Right lobe of liver (tissue), 6 donors: ENCODE data around the gene TTLL12. TPM values are rescaled to one million over a fixed set of nuclear protein-coding genes. Genes with fewer than 3 reads are reported as not detected.

Experiments
- ATAC-seq, 4 donors: fragments of 200-7000 bp; cut with Tn5 transposase; one replicate each; pipeline ENCODE4 v1.9.1; 2020; ENCODE audit warnings: mild to moderate bottlenecking in 4 of 4, moderate library complexity in 4 of 4
- DNase-seq, 3 donors: peaks; one replicate each; pipeline ENCODE4 v3.0.0-alpha.2; 2020
- H3K27ac ChIP-seq, 3 donors: fragments of 200-600 bp; one replicate each; pipeline ENCODE4 v1.8.0; 2022
- H3K27me3 ChIP-seq, 2 donors: fragments of 200-600 bp; one replicate each; pipeline ENCODE4 v1.8.0; 2022
- H3K36me3 ChIP-seq, 4 donors: fragments of 200-600 bp; sonication (generic) in 1 of 4; one replicate each; pipeline versions ENCODE4 v1.5.1 to v1.8.0; 2017 to 2022; ENCODE audit warnings: control low read depth in 1 of 4
- H3K4me1 ChIP-seq, 4 donors: fragments of 200-600 bp; sonication (generic) in 1 of 4; one replicate each; pipeline versions ENCODE4 v1.5.1 to v1.8.0; 2017 to 2022; ENCODE audit warnings: control low read depth in 1 of 4
- H3K4me3 ChIP-seq, 3 donors: fragments of 200-600 bp; one replicate each; pipeline ENCODE4 v1.8.0; 2022
- H3K9me3 ChIP-seq, 4 donors: fragments of 200-600 bp; sonication (generic) in 1 of 4; one replicate each; pipeline versions ENCODE4 v1.5.1 to v1.8.0; 2017 to 2022; ENCODE audit warnings: control low read depth in 1 of 4
- POLR2A ChIP-seq: fragments of 450-650 bp; IDR thresholded peaks from one replicate; pipeline ENCODE4 v1.6.1; 2017; ENCODE audit warnings: antibody characterized with exemption, mild to moderate bottlenecking
- WGBS: methylation state at CpG from one replicate; pipeline ENCODE4 v1.1.6; 2018; ENCODE audit warnings: low coverage, low lambda C conversion rate; ENCODE audit not compliant: insufficient coverage; ENCODE audit errors: missing lambda C conversion rate; 5-methylcytosine and 5-hydroxymethylcytosine counted together
- intact Hi-C, 2 donors: fragments of 100-400 bp; cut with DNase I; formaldehyde crosslinking; loops; one replicate each; pipeline versions ENCODE4 v1.11.2 to v1.14.1; 2022
- total RNA-seq, 6 experiments: library from RNA; depleted of rRNA in 2 of 6; stranded (reverse); fragments of >200 nt in 2 of 6; fragmentation: NEBNext Ultra II Directional in 3 of 6; extraction: Animal tissue kit (Norgen Biotek cat#: 25700) in 3 of 6; gene quantifications; one replicate each; pipeline versions ENCODE4 v1.1.0 to v1.2.4, GENCODE V29; 2016 to 2023
- TF ChIP-seq, protein P1 (sequence below), 4 donors: fragments of 200-600 bp in 3 of 4; fragments of 450-650 bp in 1 of 4; IDR thresholded peaks; one replicate each; pipeline versions ENCODE4 v1.5.1 to v1.8.0; 2016 to 2022; ENCODE audit warnings: antibody characterized with exemption in 4 of 4, mild to moderate bottlenecking in 2 of 4
- donor health status: DM: no; HTN: yes; CAD: no.
- donor health status: DM: no; HTN: no; CAD: no.
- donor health status: DM: no; HTN: no; CAD: no.
- donor health status: DM: no; HTN: yes; CAD: no.
- donor health status: DM: no; HTN: yes; CAD: no.

The TTLL12 gene
- total RNA-seq, 6 experiments from 2014 or later = 18.6 to 43.5 (median 24.4) TPM

DNA sequence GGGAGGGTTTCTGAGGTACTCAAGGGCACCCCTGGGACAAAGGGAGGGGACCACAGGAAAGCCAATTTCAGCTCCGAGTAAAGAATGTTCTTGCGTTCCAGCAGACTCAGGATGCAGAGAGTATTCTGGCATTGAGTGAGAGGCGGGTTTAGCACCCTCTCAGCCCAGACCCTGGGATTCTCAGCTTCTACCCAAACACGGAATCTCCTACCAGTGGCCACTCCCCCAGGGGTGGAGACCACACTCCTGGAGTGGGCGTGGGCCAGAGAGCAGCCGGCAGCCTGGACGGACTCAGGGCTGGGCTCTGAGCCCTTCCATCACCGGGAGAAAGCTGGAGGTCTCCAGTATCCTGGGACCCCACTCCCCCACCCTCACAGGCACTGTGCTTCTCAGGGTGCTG is 26.1 kb upstream of the TTLL12 start:
- Histone ChIP-seq H3K4me3 (no peak overlapping the region), H3K9me3 (no peaks in the 10 kb centered on the region), H3K27me3 (no peaks in the 10 kb centered on the region), H3K36me3 (no peaks in the 10 kb centered on the region), H3K27ac (no peak overlapping the region), H3K4me1 (no peaks in the 10 kb centered on the region)
- no CpG with 5 or more reads among the region's 8 CpGs for WGBS
- no peak for DNase-seq
- TF ChIP-seq POLR2A = no peak
- TF ChIP-seq, protein P1, sequence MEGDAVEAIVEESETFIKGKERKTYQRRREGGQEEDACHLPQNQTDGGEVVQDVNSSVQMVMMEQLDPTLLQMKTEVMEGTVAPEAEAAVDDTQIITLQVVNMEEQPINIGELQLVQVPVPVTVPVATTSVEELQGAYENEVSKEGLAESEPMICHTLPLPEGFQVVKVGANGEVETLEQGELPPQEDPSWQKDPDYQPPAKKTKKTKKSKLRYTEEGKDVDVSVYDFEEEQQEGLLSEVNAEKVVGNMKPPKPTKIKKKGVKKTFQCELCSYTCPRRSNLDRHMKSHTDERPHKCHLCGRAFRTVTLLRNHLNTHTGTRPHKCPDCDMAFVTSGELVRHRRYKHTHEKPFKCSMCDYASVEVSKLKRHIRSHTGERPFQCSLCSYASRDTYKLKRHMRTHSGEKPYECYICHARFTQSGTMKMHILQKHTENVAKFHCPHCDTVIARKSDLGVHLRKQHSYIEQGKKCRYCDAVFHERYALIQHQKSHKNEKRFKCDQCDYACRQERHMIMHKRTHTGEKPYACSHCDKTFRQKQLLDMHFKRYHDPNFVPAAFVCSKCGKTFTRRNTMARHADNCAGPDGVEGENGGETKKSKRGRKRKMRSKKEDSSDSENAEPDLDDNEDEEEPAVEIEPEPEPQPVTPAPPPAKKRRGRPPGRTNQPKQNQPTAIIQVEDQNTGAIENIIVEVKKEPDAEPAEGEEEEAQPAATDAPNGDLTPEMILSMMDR (IDR thresholded peaks at IDR 0.05) = no peak
- no peak for ATAC-seq
- intact Hi-C loops = no loop called here

DNA sequence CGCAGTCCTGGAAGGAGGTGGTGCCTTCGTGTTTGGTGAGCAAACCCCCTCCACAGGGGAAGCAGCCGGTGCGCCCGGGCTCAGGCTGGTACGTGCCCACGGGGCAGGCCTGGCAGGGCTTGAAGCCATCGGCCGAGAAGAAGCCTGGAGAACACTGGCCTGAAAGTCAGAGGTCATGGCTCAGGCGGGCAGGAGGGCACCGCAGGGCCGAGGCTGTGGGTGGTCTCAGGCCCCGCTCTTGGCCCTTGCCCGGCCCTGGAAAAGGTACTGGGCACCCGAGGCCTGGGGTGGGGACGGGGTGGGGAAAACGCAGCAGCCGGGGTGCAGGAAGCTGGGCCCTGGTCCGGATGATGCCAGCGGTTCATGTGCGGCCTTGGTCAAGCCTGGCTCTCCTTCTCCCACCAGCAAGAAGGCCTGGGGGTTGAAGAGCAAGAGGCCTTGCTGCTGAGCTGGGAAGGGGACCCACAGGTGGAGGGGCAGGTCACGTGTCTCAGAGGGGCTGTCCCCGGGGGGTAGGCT is 25.6 kb upstream of the TTLL12 start:
- intact Hi-C loops = no loop called here
- no peaks in the 10 kb centered on the region for H3K27me3 ChIP-seq
- H3K4me3 ChIP-seq = no peak overlapping the region
- TF ChIP-seq, protein P1 (IDR thresholded peaks at IDR 0.05) = no peak
- TF ChIP-seq POLR2A = no peak
- H3K9me3 ChIP-seq = no peaks in the 10 kb centered on the region
- no peaks in the 10 kb centered on the region for H3K36me3 ChIP-seq
- WGBS = 100% methylated on average over 3 of the region's 23 CpGs
- H3K27ac ChIP-seq = no peak overlapping the region
- ATAC-seq (no peak), DNase-seq (no peak)
- H3K4me1 ChIP-seq = no peaks in the 10 kb centered on the region

DNA sequence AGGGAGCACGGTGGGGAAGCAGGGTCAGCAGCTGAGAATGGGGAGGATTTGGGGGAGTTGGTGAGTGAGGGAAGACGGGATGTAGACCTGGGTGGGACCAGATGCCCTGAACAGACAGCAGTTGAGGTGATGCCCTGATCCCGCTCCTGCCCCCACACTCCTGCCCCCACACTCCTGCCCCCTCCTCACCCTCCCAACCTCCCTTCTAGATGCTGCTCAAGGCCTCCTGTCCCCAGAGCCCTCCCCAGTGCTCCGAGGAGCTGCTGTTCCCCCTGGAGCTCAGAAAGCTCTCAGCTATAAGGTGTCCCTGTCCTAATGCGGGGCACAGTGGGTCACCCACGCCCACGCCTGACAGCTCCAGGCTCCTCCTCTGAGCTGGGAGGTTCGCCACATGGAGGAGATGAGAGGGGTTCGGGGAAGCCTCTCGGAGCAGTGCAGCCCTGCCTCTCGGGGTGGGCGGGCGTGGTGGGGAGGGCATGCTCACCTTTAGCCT is 25.1 kb upstream of the TTLL12 start:
- H3K9me3 ChIP-seq = no peaks in the 10 kb centered on the region
- no peaks in the 10 kb centered on the region for H3K36me3 ChIP-seq
- TF ChIP-seq POLR2A = no peak
- TF ChIP-seq, protein P1 (IDR thresholded peaks at IDR 0.05) = no peak
- no peak overlapping the region for H3K4me3 ChIP-seq
- intact Hi-C loops = no loop called here
- H3K4me1 ChIP-seq = no peaks in the 10 kb centered on the region
- no peak for ATAC-seq
- H3K27me3 ChIP-seq = no peaks in the 10 kb centered on the region
- H3K27ac ChIP-seq = no peak overlapping the region
- no peak for DNase-seq
- WGBS = 79% methylated on average over 5 of the region's 13 CpGs

- no peak for DNase-seq
Measured at GRCh38 chr22:43210631-43211515, 23.9 kb upstream of the TTLL12 start.

More at GRCh38 chr22:43210631-43211515, 23.9 kb upstream of the TTLL12 start:
- intact Hi-C loops = no loop called here
- H3K36me3 ChIP-seq = no peaks in the 10 kb centered on the region
- no peaks in the 10 kb centered on the region for H3K4me1 ChIP-seq
- no peak overlapping the region for H3K27ac ChIP-seq
- H3K9me3 ChIP-seq = no peaks in the 10 kb centered on the region
- TF ChIP-seq, protein P1 (IDR thresholded peaks at IDR 0.05) = no peak
- no peak for TF ChIP-seq POLR2A
- H3K4me3 ChIP-seq = no peak overlapping the region
- no peaks in the 10 kb centered on the region for H3K27me3 ChIP-seq
- WGBS = 75% methylated on average over 4 of the region's 34 CpGs
- no peak for ATAC-seq
